ENCODE measurements around the gene ARMCX2.

The ARMCX2 gene

GRCh38 chrX:101682723-101683122 lies 23.1 kb upstream of the ARMCX2 start:
- no peak for TF ChIP-seq CTCF (IDR thresholded peaks at IDR 0.05; ENCODE audit: extremely low read depth, insufficient read depth, missing control alignments)
- DNase-seq (ENCODE audit: low spot score): no peak
- in situ Hi-C loops (cut with MboI; ENCODE audit: low pct_unique_long_range_greater_than_20kb, low sequenced_read_pairs, unreplicated experiment): no loop called here

DNA sequence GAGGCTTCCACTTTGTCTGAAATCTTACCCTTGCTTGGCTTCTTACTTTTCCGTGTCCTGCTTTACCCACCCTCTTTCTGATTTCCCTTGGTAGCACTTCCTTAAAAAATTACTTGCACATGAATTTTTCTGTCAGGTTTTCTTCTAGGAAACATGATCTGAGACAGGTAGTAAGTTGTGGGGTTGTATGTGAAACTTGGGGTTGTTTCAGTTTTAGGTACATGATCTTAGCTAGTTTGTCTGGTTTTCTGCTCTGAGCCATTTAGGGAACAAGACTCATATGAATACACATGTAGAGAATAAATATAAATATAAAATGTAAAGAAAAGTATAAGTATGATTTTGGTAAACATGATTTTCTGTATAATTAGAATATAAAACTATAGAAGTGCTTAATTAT lies 17.4 kb upstream of the ARMCX2 start:
- in situ Hi-C loops (cut with MboI; ENCODE audit: low pct_unique_long_range_greater_than_20kb, low sequenced_read_pairs, unreplicated experiment): no loop called here
- DNase-seq (ENCODE audit: low spot score): no peak
- no peak for TF ChIP-seq CTCF (IDR thresholded peaks at IDR 0.05; ENCODE audit: extremely low read depth, insufficient read depth, missing control alignments)

DNA sequence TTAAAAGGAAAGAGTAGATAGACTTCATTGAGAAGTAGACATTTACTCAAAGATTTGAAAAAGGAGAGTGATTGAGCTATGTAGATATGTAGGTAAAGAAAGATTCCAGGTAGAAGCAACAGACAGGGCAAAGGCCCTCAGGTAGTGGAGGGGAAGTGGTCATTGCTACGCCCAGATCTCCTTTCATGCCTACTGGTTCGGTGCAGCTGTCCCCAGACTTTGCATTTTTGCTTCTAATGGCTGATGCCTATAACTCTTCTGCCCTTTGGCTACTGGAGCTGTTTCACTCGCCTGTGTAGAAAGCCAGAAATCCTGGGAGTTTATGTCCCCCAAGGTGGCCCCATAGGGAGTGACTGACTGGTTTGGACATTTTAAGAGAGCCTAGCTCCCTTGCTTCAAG lies 16.9 kb upstream of the ARMCX2 start:
- DNase-seq (ENCODE audit: low spot score): no peak
- in situ Hi-C loops (cut with MboI; ENCODE audit: low pct_unique_long_range_greater_than_20kb, low sequenced_read_pairs, unreplicated experiment): no loop called here
- no peak for TF ChIP-seq CTCF (IDR thresholded peaks at IDR 0.05; ENCODE audit: extremely low read depth, insufficient read depth, missing control alignments)

DNA sequence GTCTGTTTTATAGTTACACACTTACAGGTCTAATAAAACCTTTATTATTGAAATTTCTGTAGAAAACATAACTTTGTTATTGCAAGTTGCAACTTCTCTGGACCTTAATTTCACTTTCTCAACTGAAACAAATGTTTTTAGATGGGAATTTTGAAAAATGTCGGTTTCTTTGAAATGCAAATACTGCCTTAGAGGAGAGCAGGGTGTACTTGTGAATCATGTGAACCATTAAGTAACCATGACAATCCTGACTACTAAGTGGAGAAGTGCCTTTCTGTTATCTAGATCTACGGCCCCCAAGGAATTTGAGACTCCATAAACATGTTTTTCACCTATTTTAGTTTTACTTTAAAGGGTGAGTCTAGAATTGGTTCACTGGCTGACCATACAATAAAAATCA lies 8.5 kb upstream of the ARMCX2 start:
- in situ Hi-C loops (cut with MboI; ENCODE audit: low pct_unique_long_range_greater_than_20kb, low sequenced_read_pairs, unreplicated experiment): no loop called here
- no peak for TF ChIP-seq CTCF (IDR thresholded peaks at IDR 0.05; ENCODE audit: extremely low read depth, insufficient read depth, missing control alignments)
- DNase-seq (ENCODE audit: low spot score): no peak

DNA sequence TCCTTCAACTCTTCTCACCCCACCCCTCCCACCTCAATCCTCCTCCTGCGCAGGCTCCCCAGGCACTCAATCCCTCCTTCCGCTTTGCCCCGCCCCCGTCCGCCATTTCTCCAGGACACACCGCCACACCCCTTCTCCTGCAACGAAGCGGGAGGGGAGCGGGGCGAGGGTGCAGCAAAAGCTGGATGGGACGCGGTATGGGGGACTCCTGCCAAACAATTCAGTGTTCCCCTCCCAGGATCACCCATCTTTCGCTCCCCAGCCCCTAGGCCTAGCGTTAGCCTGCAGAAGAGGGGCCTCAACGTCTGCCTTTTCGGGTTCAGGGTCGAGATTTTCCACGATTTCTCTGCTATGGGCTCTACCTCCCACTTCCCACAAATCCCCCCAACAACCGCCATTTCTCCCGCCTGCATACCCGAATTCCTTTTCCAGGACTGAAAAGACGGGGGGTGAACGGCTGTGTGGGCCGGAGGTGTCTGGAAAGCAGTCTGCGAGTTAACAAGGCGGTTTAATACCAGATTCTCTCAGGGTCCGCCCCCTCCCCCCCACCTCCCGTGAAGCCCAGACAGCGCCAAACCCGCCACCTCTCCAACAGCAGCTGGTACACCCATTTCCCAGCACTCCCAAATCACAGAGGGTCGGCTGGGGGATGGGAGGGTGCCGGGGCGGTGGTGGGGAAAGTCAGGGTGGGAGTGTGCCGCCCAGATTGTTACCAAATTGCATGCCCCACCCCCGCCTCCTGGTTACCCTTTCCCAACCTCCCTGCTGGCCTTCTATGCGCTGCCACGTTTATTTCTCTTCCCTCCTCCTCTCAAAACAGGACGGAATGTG lies 774 bp downstream of the ARMCX2 start:
- TF ChIP-seq CTCF (IDR thresholded peaks at IDR 0.05; ENCODE audit: extremely low read depth, insufficient read depth, missing control alignments): no peak

GRCh38 chrX:101657495-101657894 lies 2.2 kb downstream of the ARMCX2 start:
- no peak for DNase-seq (ENCODE audit: low spot score)
- in situ Hi-C loops (cut with MboI; ENCODE audit: low pct_unique_long_range_greater_than_20kb, low sequenced_read_pairs, unreplicated experiment): no loop called here
- TF ChIP-seq CTCF (IDR thresholded peaks at IDR 0.05; ENCODE audit: extremely low read depth, insufficient read depth, missing control alignments): no peak

More for the DNA sequence above, 774 bp downstream of the ARMCX2 start:
- in situ Hi-C loops (cut with MboI; ENCODE audit: low pct_unique_long_range_greater_than_20kb, low sequenced_read_pairs, unreplicated experiment): no loop called here
- peak; percentile 50 for DNase-seq (ENCODE audit: low spot score)

Data from GM13977 (cell line).